HepG2 (cell line): Measurements from ENCODE around the gene CCNQ. TPM values are rescaled to one million over a fixed set of nuclear protein-coding genes. Genes with fewer than 3 reads are reported as not detected.

Experiments
- ATAC-seq: fragments of 200-7000 bp; cut with Tn5 transposase; 3 replicates; pipeline ENCODE4 v1.9.1; 2020; ENCODE audit warnings: mild to moderate bottlenecking, moderate library complexity
- Bru-seq: library from RNA; stranded (reverse); fragments of 400-500 nt; gene quantifications from one replicate; lab custom pipeline; 2021; lab: Mats Ljungman, UMichigan
- BruChase-seq, 2 experiments: library from RNA; stranded (reverse); fragments of 400-500 nt; gene quantifications; one replicate each; lab custom pipeline; 2021; lab: Mats Ljungman, UMichigan
- BruUV-seq: library from RNA; stranded (reverse); fragments of 400-500 nt; replicated peaks from 2 replicates; lab custom pipeline; 2021; lab: Mats Ljungman, UMichigan
- CTCF ChIA-PET: fragments of 300-600 bp; formaldehyde crosslinking; extraction: SDS; loops from one replicate; lab custom pipeline; 2021; ENCODE audit warnings: low total read pairs, inconsistent platforms, low intra/inter-chr PET ratio; lab: Yijun Ruan, JAX
- POLR2A ChIA-PET: fragments of 350-600 bp; sonication (Branson Sonifier 250); formaldehyde crosslinking; loops from one replicate; lab custom pipeline; 2020; ENCODE audit warnings: antibody characterized with exemption, inconsistent platforms; lab: Yijun Ruan, JAX
- DNase-seq: peaks from one replicate; pipeline ENCODE4 v3.0.0-alpha.2; 2015; ENCODE audit warnings: low spot score
- FAIRE-seq: peaks from 3 replicates; lab custom pipeline; 2011; peaks lifted over from hg19 to GRCh38; lab: Jason Lieb, UNC
- H2AFZ ChIP-seq: one replicate; pipeline ENCODE4 v1.6.1; 2011; ENCODE audit warnings: low read length, inconsistent platforms
- H3K27ac ChIP-seq: fragments of 300-600 bp; 3 replicates; pipeline ENCODE4 v1.8.0; 2011; ENCODE audit warnings: mixed run types, mild to moderate bottlenecking, mixed read lengths, low read length, inconsistent platforms; ENCODE audit not compliant: insufficient read depth; ENCODE audit errors: extremely low read length
- H3K27me3 ChIP-seq, 2 experiments: fragments of 200-600 bp in 1 of 2; 2 replicates in 1 of 2; 3 replicates in 1 of 2; pipeline versions ENCODE4 v1.6.0 to v1.8.0; 2011; ENCODE audit warnings: low read length in 2 of 2, mild to moderate bottlenecking in 2 of 2, moderate library complexity in 2 of 2, inconsistent platforms in 1 of 2; ENCODE audit not compliant: insufficient read depth in 2 of 2, control insufficient read depth in 1 of 2
- H3K36me3 ChIP-seq, 2 experiments: fragments of 200-600 bp in 1 of 2; replicated peaks in 1 of 2; 2 replicates in 1 of 2; 3 replicates in 1 of 2; pipeline versions ENCODE4 v1.5.1 to v1.8.0; 2011; ENCODE audit warnings: low read length in 2 of 2, inconsistent platforms in 1 of 2; ENCODE audit not compliant: insufficient read depth in 2 of 2, control insufficient read depth in 1 of 2
- H3K4me1 ChIP-seq: 2 replicates; pipeline ENCODE4 v1.5.1; 2012; ENCODE audit warnings: low read length, inconsistent platforms; ENCODE audit not compliant: insufficient read depth
- H3K4me2 ChIP-seq: 2 replicates; pipeline ENCODE4 v1.6.0; 2011; ENCODE audit warnings: low read depth, low read length, inconsistent platforms
- H3K4me3 ChIP-seq, 3 experiments: fragments of 200-600 bp in 1 of 3; sonication (generic), shearing (Covaris generic) in 1 of 3; replicated peaks in 1 of 3; 2 replicates each; pipeline ENCODE4 v1.5.1; 2011 to 2016; ENCODE audit warnings: low read length in 3 of 3, inconsistent platforms in 2 of 3, low read depth in 2 of 3, mild to moderate bottlenecking in 2 of 3, control low read depth in 1 of 3, mixed read lengths in 1 of 3; ENCODE audit not compliant: insufficient read depth in 1 of 3
- H3K79me2 ChIP-seq: one replicate; pipeline ENCODE4 v1.6.1; 2011; ENCODE audit warnings: low read length, inconsistent platforms; ENCODE audit not compliant: insufficient read depth
- H3K9ac ChIP-seq: 2 replicates; pipeline ENCODE4 v1.6.0; 2011; ENCODE audit warnings: mild to moderate bottlenecking, low read depth, low read length, inconsistent platforms; ENCODE audit not compliant: insufficient read depth
- H3K9me3 ChIP-seq: 2 replicates; pipeline ENCODE4 v1.5.1; 2012; ENCODE audit warnings: mild to moderate bottlenecking, low read length
- H4K20me1 ChIP-seq: 2 replicates; pipeline ENCODE4 v1.6.0; 2011; ENCODE audit warnings: inconsistent platforms, mild to moderate bottlenecking, low read length, moderate library complexity; ENCODE audit not compliant: insufficient read depth
- CBX2 ChIP-seq, 2 experiments: fragments of 200-600 bp in 1 of 2; sonication (generic); formaldehyde crosslinking in 1 of 2; IDR thresholded peaks; 2 replicates each; pipeline versions ENCODE4 v1.7.0 to v1.8.1; 2018 to 2022; ENCODE audit warnings: low read depth in 2 of 2, low read length in 1 of 2, mild to moderate bottlenecking in 1 of 2, missing genetic modification reagents in 1 of 2
- FOXC1 ChIP-seq: sonication (generic); formaldehyde crosslinking; IDR thresholded peaks from 2 replicates; pipeline ENCODE4 v1.8.0; 2022; ENCODE audit warnings: mild to moderate bottlenecking, missing genetic modification reagents, borderline replicate concordance
- HDAC6 ChIP-seq: fragments of 200-600 bp; sonication (generic); IDR thresholded peaks from 2 replicates; pipeline ENCODE4 v1.7.0; 2017; ENCODE audit warnings: mild to moderate bottlenecking, antibody characterized with exemption, low read length, low read depth
- NFATC3 ChIP-seq: sonication (generic); formaldehyde crosslinking; IDR thresholded peaks from 2 replicates; pipeline ENCODE4 v1.5.1; 2020; ENCODE audit warnings: mild to moderate bottlenecking, missing genetic modification reagents
- NFIC ChIP-seq: IDR thresholded peaks from 2 replicates; pipeline ENCODE4 v1.6.1; 2012; ENCODE audit warnings: mild to moderate bottlenecking, low read length, inconsistent platforms
- NKX3-1 ChIP-seq: sonication (generic); formaldehyde crosslinking; IDR thresholded peaks from 2 replicates; pipeline ENCODE4 v1.5.0; 2020; ENCODE audit warnings: missing genetic modification reagents
- POLR2G ChIP-seq: fragments of 200-400 bp; formaldehyde crosslinking; IDR thresholded peaks from 2 replicates; pipeline ENCODE4 v1.6.1; 2018; ENCODE audit warnings: mild to moderate bottlenecking, low read depth, low read length, moderate library complexity
- SP1 ChIP-seq, 2 experiments: fragments of 450-650 bp in 1 of 2; sonication (generic) in 1 of 2; formaldehyde crosslinking in 1 of 2; IDR thresholded peaks; 2 replicates each; pipeline versions ENCODE4 v1.4.0 to v1.6.1; 2016 to 2020; ENCODE audit warnings: missing genetic modification reagents in 1 of 2
- SPEN ChIP-seq: sonication (generic); formaldehyde crosslinking; IDR thresholded peaks from 2 replicates; pipeline ENCODE4 v1.5.1; 2020; ENCODE audit warnings: low read depth, mild to moderate bottlenecking, missing genetic modification reagents
- UBTF ChIP-seq: sonication (generic); formaldehyde crosslinking; IDR thresholded peaks from 2 replicates; pipeline ENCODE4 v1.4.0; 2020; ENCODE audit warnings: mild to moderate bottlenecking, missing genetic modification reagents
- ZNF317 ChIP-seq: sonication (generic); formaldehyde crosslinking; IDR thresholded peaks from 2 replicates; pipeline ENCODE4 v1.5.0; 2020; ENCODE audit warnings: mild to moderate bottlenecking, missing genetic modification reagents
- ZNF75D ChIP-seq: sonication (generic); formaldehyde crosslinking; IDR thresholded peaks from 2 replicates; pipeline ENCODE4 v1.8.1; 2023; ENCODE audit warnings: missing genetic modification reagents, mild to moderate bottlenecking, borderline replicate concordance
- WGBS: methylation state at CpG from one replicate; pipeline ENCODE4 v1.1.6; 2017; ENCODE audit warnings: low lambda C conversion rate; 5-methylcytosine and 5-hydroxymethylcytosine counted together
- in situ Hi-C: cut with HindIII; loops from 2 replicates; pipeline ENCODE4 v1.10.0; 2017; ENCODE audit warnings: low pct_unique_long_range_greater_than_20kb; ENCODE audit not compliant: extremely low pct_ligation_motif_present
- intact Hi-C: fragments of 100-400 bp; cut with micrococcal nuclease; formaldehyde crosslinking; loops from one replicate; pipeline ENCODE4 v1.10.0; 2022; ENCODE audit not compliant: unreplicated experiment
- long read RNA-seq, 2 experiments: library from RNA in 1 of 2; library from polyadenylated mRNA in 1 of 2; stranded (forward) in 1 of 2; unstranded in 1 of 2; transcript quantifications; one replicate each; pipeline ENCODE4 v2.0.0, GENCODE V29; 2019 to 2022
- polyA minus RNA-seq, 3 experiments: library from RNA; depleted of rRNA, polyadenylated mRNA; stranded (reverse); fragments of >200 nt; gene quantifications; 2 replicates each; pipeline ENCODE4 v1.2.3, GENCODE V29; 2011; ENCODE audit warnings: low replicate concordance in 1 of 3
- polyA plus RNA-seq, 8 experiments: library from polyadenylated mRNA; depleted of rRNA in 3 of 8; stranded (reverse) in 7 of 8; unstranded in 1 of 8; fragments of >200 nt; fragmentation: Illumina TruSeq in 4 of 8; extraction: Trizol in 4 of 8; gene quantifications; 2 replicates each; pipeline versions ENCODE4 v1.2.1 to v1.2.3, GENCODE V29; 2011 to 2016; ENCODE audit warnings: low read depth in 4 of 8, missing spikeins in 1 of 8, mixed read lengths in 1 of 8; ENCODE audit not compliant: insufficient read depth in 1 of 8
- total RNA-seq, 5 experiments: library from RNA; depleted of rRNA; stranded (reverse); fragments of >200 nt; fragmentation: Illumina TruSeq; extraction: Trizol; gene quantifications; 2 replicates each; pipeline ENCODE4 v1.2.3, GENCODE V29; 2016; ENCODE audit warnings: low read depth in 1 of 5

Gene CCNQ
- total RNA-seq (2016; rRNA removed; fragmentation: Illumina TruSeq; extraction: Trizol) = 23.7 and 25.5 TPM in 2 replicates
- 68.7 and 75.5 TPM in 2 replicates for total RNA-seq (2016; cell fraction: cytosol; rRNA removed; fragmentation: Illumina TruSeq; extraction: Trizol; ENCODE audit: low read depth)
- total RNA-seq (2016; cell fraction: insoluble cytoplasmic fraction; rRNA removed; fragmentation: Illumina TruSeq; extraction: Trizol) = 21.1 and 24.5 TPM in 2 replicates
- total RNA-seq (2016; cell fraction: membrane; rRNA removed; fragmentation: Illumina TruSeq; extraction: Trizol) = 70.2 and 79.6 TPM in 2 replicates
- 9.8 and 13.2 TPM in 2 replicates for total RNA-seq (2016; cell fraction: nucleus; rRNA removed; fragmentation: Illumina TruSeq; extraction: Trizol)
- 15.0 and 22.0 TPM in 2 replicates for polyA plus RNA-seq (2011; rRNA removed)
- polyA plus RNA-seq (2011; cell fraction: cytosol; rRNA removed) = 21.9 and 25.7 TPM in 2 replicates
- 11.2 and 14.5 TPM in 2 replicates for polyA plus RNA-seq (2011; cell fraction: nucleus; rRNA removed)
- polyA plus RNA-seq (2012) = 8.9 and 11.1 TPM in 2 replicates
- polyA plus RNA-seq (2016; cell fraction: cytosol; fragmentation: Illumina TruSeq; extraction: Trizol; ENCODE audit: low read depth) = 68.9 and 82.0 TPM in 2 replicates
- 20.1 and 20.6 TPM in 2 replicates for polyA plus RNA-seq (2016; cell fraction: insoluble cytoplasmic fraction; fragmentation: Illumina TruSeq; extraction: Trizol; ENCODE audit: low read depth)
- polyA plus RNA-seq (2016; cell fraction: membrane; fragmentation: Illumina TruSeq; extraction: Trizol; ENCODE audit: low read depth) = 55.1 and 67.3 TPM in 2 replicates
- polyA plus RNA-seq (2016; cell fraction: nucleus; fragmentation: Illumina TruSeq; extraction: Trizol; ENCODE audit: insufficient read depth, low read depth) = 15.0 and 20.6 TPM in 2 replicates
- polyA minus RNA-seq (2011; rRNA and poly(A)+ RNA removed; ENCODE audit: low replicate concordance) = 19.4 and 43.5 TPM in 2 replicates
- 6.7 and 9.8 TPM in 2 replicates for polyA minus RNA-seq (2011; cell fraction: cytosol; rRNA and poly(A)+ RNA removed)
- polyA minus RNA-seq (2011; cell fraction: nucleus; rRNA and poly(A)+ RNA removed) = 5.4 and 6.1 TPM in 2 replicates
- Bru-seq, nascent RNA = percentile 55 among the genes with signal in this experiment
- percentile 60 among the genes with signal in this experiment for BruChase-seq, experiment 1, labeled RNA remaining after a 6-hour chase
- percentile 52 among the genes with signal in this experiment for BruChase-seq, experiment 2, labeled RNA remaining after a 2-hour chase
- long read RNA-seq, experiment 1, transcript CCNQ-202 (5 exons, 1,164 nt) = minor isoform, 6 of 25 reads
- long read RNA-seq, experiment 1, transcript CCNQ-204 (5 exons, 1,306 nt) = major isoform, 7 of 25 reads
- long read RNA-seq, experiment 1, partial matches to known transcripts = 3 of 25 reads
- long read RNA-seq, experiment 1, other reads (novel, unspliced or antisense) = 4 of 25 reads
- long read RNA-seq, experiment 2, transcript CCNQ-204 (5 exons, 1,306 nt) = minor isoform, 19 of 52 reads
- long read RNA-seq, experiment 2, transcript CCNQ-202 (5 exons, 1,164 nt) = major isoform, 22 of 52 reads
- long read RNA-seq, experiment 2, partial matches to known transcripts = 2 of 52 reads
- long read RNA-seq, experiment 2, other reads (novel, unspliced or antisense) = 9 of 52 reads

- FAIRE-seq = no peak
- Histone ChIP-seq H4K20me1 (no peaks in the 10 kb centered on the region), H2AFZ (no peak within 1 kb of the TSS), H3K4me2 (peak within 1 kb of the TSS; percentile 77), H3K4me3 (peak within 1 kb of the TSS; percentile 63 to 78 (median 73); a peak in 5 of 6 replicates), H3K27ac (peak within 1 kb of the TSS; percentile 40), H3K27me3 (no peaks in the 10 kb centered on the region; a peak in 1 of 5 replicates), H3K9ac (peak within 1 kb of the TSS; percentile 66), H3K79me2 (peaks cover 9% of the 10 kb centered on the region), H3K36me3 (no peaks in the 10 kb centered on the region; a peak in 1 of 5 replicates), H3K4me1 (peaks cover 30% of the 10 kb centered on the region), H3K9me3 (no peaks in the 10 kb centered on the region)
- ChIA-PET POLR2A (interaction anchor here (1.7 to 2.0 kb wide), 3 partner anchors 11 to 29 kb away, joined by 7 to 10 read pairs (median 9); no protein-coding TSS in a partner anchor), CTCF (no interaction called here)
- DNase-seq = no peak
- intact Hi-C loops = no loop called here
- no CpG with 5 or more reads among the region's 79 CpGs for WGBS
- in situ Hi-C loops = no loop called here
- BruUV-seq = no TSS peak
- ATAC-seq = peak; percentile 68
- TF ChIP-seq NFIC (no peak), CBX2 (IDR thresholded peaks at IDR 0.05; ENCODE audit: low read depth, low read length) (no peak), CBX2 (CRISPR knock-in tag; IDR thresholded peaks at IDR 0.05; ENCODE audit: low read depth) (no peak), SP1 (IDR thresholded peaks at IDR 0.05) (no peak), SP1 (CRISPR knock-in tag; IDR thresholded peaks at IDR 0.05) (no peak), HDAC6 (no peak), UBTF (CRISPR knock-in tag) (peak; percentile 70; the same call in 1 of the 2 replicates), ZNF317 (no peak), ZNF75D (CRISPR knock-in tag) (no peak), NFATC3 (CRISPR knock-in tag) (no peak), SPEN (CRISPR knock-in tag) (no peak), POLR2G (peak; percentile 26; the same call in 1 of the 2 replicates), FOXC1 (CRISPR knock-in tag) (no peak), NKX3-1 (no peak)
These were observed at the start of gene CCNQ for GRCh38 chrX:153598541-153599191. CCNQ (minus strand) TSS chrX:153599139; CDS start chrX:153599073, 66 bp downstream.
